GM23248 (cell line): ENCODE results near the gene REL.

Source experiments
- EZH2 ChIP-seq: fragments of 200-600 bp; sonication (generic); IDR thresholded peaks from 2 replicates; pipeline ENCODE4 v1.6.1; 2018; ENCODE audit warnings: antibody characterized with exemption, mild to moderate bottlenecking; ENCODE audit not compliant: insufficient read depth, poor library complexity, severe bottlenecking
- EZH2phosphoT487 ChIP-seq: fragments of 200-600 bp; sonication (generic); IDR thresholded peaks from 2 replicates; pipeline ENCODE4 v1.6.1; 2018; ENCODE audit warnings: antibody characterized with exemption, moderate library complexity, mild to moderate bottlenecking, low read depth; ENCODE audit not compliant: insufficient read depth

DNA sequence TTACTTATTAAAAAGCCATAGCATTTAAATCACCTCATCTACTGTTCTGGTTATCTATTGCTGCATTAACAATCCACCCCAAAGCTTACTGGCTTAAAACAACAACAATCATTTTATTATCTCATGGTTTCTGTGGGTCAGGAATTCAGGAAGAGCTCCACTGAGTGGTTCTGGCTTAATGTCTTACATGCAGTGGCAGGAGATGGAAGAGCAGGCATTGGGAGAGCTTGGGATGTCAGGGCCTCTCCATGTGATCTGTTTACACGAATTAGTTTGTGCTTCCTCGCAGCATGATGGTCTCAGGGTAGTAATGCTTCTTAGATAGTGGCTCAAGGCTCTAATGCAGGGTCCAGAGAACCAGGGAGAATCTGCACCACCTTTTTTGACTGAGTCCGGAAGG, 14.4 kb upstream of the REL start:
- no peak for TF ChIP-seq EZH2
- TF ChIP-seq EZH2phosphoT487 = no peak
